H7 (cell line): Measurements from ENCODE around the gene RAX2. TPM values are rescaled to one million over a fixed set of nuclear protein-coding genes. Genes with fewer than 3 reads are reported as not detected.
A peak's percentile ranks its signal among the peaks of the same experiment; 100 is the strongest.

ENCODE experiments used
- DNase-seq: peaks from one replicate; pipeline ENCODE4 v3.0.0; 2012
- H3K27me3 ChIP-seq: 2 replicates; pipeline ENCODE4 v1.6.0; 2011; ENCODE audit warnings: mild to moderate bottlenecking, low read length; ENCODE audit not compliant: control insufficient read depth, insufficient read depth
- H3K36me3 ChIP-seq: replicated peaks from 2 replicates; pipeline ENCODE4 v1.5.1; 2011; ENCODE audit warnings: low read length; ENCODE audit not compliant: control insufficient read depth, insufficient read depth
- H3K4me3 ChIP-seq: 2 replicates; pipeline ENCODE4 v1.5.1; 2011; ENCODE audit warnings: low read depth, mild to moderate bottlenecking, control low read depth, low read length, moderate library complexity; ENCODE audit not compliant: insufficient read depth
- total RNA-seq: library from RNA; depleted of rRNA; stranded (reverse); fragments of >200 nt; shearing (Covaris generic); gene quantifications from 2 replicates; pipeline ENCODE4 v1.2.3, GENCODE V29; 2014

The RAX2 gene
- total RNA-seq, 1 experiment from 2014 or later: not detected

DNA sequence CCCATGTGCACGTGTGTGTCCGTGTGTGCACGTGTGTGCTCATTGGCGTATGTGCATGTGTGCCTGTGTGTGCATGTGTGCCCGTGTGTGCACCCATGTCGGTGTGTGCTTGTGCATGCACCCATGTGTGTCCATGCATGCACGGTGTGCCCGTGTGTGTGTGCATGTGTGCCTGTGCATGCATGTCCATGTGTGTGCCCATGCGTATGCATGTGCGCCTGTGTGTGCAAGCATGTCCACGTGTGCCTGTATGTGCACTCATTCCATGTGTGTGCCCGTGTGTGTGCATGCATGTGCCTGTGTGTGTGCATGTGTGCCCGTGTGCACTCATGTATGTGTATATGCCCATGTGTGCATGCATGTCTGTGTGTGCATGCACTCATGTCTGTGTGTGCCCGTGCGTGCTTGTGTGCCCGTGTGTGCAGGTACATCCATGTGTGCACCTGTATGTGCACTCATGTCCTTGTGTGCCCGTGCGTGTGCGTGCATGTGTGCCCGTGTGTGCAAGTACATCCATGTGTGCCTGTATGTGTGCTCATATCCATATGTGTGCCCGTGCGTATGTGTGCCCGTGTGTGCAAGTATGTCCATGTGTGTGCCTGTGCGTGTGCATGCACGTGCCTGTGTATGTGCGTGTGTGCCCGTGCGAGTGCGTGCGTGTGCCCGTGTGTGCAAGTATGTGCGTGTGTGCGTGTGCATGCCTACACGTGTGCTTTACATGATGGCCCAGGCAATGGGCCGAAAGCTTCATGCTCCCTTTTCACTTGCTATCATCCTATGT is 35.7 kb upstream of the RAX2 start:
- no peak overlapping the region for H3K4me3 ChIP-seq
- H3K27me3 ChIP-seq: no peaks in the 10 kb centered on the region
- no peaks in the 10 kb centered on the region for H3K36me3 ChIP-seq
- no peak for DNase-seq

DNA sequence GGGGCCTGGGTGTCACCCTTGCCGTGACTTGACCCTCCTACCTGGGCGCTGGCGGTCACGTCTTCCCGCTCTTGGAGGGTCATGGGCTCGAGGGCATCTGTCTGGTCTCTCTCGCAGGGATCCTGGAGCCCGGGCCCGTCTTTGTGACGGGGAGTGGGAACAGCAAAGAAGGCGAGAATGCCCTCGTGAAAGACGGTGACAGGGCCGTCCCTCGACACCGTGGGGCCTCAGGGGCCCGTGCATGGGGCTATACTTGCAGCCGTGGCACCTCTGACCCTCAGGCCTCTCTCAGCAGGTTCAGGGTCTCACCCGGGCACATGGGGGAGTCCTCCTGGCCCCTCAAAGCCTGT is 35.1 kb upstream of the RAX2 start:
- Histone ChIP-seq H3K36me3 (no peaks in the 10 kb centered on the region), H3K4me3 (no peak overlapping the region), H3K27me3 (peaks cover 2% of the 10 kb centered on the region; the same call in 1 of the 2 replicates)
- no peak for DNase-seq

DNA sequence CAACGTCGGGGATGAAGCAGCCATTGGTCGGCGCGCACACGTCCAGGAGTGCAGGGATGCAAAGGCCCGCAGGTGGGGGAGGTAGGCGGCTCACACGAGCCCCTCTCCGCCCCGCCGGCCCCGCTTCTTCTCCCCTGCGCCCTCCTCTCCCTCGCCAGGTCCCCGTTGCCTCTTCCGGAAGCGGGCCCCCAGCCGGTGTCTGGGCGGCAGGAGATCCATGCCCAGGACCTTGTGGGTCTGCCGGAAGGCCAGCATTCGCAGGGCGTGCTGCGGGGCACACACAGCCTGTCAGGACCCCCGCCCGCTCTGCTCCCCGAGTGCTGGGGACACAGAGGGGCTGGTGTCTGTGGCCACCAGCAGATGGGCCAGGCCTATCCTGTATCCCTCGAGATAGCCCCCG is 33.8 kb upstream of the RAX2 start:
- peak; percentile 52 for DNase-seq
- H3K4me3 ChIP-seq: no peak overlapping the region
- peaks cover 11% of the 10 kb centered on the region; the same call in 1 of the 2 replicates for H3K27me3 ChIP-seq
- no peaks in the 10 kb centered on the region for H3K36me3 ChIP-seq

DNA sequence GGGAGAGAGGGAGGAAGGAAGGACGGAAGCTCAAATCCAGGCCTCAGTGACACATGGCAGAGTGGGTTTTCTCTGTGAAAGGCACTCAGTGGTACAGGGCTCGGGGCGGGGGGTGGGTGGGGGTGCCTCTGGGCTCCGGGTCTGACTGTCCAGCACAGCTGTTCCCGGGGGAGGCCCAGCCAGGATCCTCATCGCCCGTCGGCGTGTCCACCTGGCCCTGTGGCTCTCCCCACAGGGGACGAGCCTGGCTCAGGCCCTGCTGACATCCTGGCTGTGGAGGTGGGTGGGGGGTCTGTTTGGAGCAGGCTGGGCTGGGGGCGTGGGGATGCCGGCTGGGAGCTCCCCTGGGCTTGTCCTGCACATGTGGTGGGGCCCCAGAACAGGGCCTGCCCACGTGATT is 32.4 kb upstream of the RAX2 start:
- Histone ChIP-seq H3K36me3 (no peaks in the 10 kb centered on the region), H3K4me3 (no peak overlapping the region), H3K27me3 (peaks cover 13% of the 10 kb centered on the region)
- DNase-seq: peak; percentile 46

DNA sequence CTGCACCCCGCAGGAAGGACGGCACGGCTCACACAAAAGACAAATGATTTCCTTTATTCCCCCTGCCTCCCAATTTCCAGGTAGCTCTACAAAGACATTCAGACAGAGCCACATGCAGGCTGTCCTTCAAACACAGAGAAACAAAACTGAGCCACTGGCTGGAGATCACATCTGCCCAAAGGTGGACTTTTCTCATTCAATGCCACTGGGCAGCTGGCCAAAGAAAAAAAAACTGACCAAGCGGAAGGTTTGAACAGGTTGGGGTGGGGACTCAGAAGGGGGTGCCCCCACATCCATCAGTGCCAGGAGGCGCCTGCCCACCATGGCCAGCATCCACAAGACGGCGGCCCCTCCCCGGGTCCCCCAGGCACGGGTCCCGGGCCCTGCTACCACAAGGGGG is 32.0 kb upstream of the RAX2 start:
- Histone ChIP-seq H3K4me3 (no peak overlapping the region), H3K36me3 (no peaks in the 10 kb centered on the region), H3K27me3 (peaks cover 13% of the 10 kb centered on the region)
- no peak for DNase-seq

DNA sequence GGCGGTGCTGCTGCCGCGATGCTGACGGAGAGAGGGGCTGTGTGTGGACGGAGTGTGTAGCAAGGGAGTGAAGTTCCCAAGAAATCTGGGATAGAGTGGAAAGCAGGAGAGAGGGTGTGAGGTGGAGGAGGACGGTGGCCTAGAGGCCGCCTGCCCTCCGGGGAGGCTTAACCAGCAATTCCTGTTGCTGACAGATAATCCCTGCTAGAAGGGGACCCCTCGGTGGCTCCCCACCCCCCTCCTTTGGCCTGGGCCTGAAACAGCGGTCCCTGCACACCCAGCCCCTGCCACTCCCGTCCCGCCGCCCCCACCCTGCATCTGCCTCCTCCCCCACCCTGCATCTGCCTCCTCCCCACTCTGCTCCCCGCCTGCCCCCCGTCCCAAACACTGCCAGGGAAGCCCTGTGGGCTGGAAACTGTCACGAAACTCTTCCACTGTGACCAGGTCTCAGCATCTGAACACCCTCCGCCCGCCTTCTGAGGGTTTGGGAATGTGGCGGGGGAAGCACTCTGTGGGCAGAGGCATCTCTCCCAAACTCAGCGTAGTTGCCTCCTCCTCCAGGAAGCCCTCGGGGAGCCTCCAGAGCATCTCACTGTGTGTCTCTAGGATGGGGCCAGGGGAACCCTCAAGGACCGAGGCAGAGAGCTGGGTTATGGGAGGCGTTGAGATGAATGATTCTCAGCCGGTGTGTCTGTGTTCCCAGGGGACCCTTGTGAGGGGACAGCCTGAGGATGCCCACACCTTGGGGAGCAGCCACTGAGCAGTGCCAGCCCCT is 31.3 kb upstream of the RAX2 start:
- Histone ChIP-seq H3K27me3 (peaks cover 13% of the 10 kb centered on the region), H3K4me3 (no peak overlapping the region), H3K36me3 (no peaks in the 10 kb centered on the region)
- peak; percentile 55 for DNase-seq

DNA sequence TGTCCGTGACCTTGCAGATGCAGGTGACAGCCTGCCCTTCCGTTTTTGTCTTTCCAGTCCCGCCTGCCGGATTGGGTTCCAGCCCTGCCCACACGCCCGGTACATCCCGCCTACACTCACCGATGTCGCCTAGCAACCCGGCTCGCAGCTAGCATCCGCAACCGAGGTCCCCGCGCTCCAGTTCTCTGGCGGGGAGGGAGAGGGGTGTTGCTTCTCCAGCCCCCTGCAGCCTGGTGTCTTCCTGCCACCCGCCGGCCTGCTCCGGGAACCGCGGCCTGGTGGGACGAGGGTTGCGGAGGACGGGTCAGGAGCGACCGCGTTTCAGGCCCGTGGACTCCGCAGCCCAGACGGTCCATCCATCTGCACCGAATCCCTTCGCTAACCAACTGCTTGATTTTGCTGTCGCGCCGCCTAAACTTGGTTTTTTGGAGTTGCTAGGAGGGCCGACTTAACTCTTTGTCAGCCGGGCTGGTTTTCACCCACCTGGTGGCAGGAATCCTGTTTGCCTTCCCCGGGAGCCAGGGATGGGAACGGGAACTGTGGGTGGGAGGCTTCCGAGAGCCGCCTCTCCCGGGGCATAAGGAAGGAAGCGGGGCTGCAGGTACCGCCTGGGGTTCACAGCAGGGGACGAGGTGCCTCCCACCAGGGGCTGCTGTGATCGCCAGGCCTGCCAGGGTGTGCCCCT is 29.5 kb upstream of the RAX2 start:
- Histone ChIP-seq H3K36me3 (no peaks in the 10 kb centered on the region), H3K27me3 (peaks cover 13% of the 10 kb centered on the region), H3K4me3 (peak overlapping the region; percentile 32; the same call in 1 of the 2 replicates)
- peak; percentile 93 for DNase-seq

DNA sequence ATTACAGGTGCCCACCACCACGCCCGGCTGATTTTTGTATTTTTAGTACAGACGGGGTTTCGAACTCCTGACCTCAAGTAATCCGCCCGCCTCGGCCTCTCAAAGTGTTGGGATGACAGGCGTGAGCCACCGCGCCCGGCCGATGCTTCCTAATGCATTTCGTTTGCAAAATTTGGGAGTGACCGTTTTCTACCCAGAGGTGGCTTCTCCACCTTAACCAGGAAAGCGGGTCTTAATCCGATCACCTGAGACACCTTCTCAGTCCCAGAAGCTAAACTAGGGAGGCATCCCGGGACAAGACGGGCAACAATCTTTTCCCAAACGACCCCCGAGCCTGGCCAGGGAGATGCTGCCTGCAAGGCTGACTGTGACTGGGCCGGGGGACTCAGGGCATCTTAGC is 29.0 kb upstream of the RAX2 start:
- Histone ChIP-seq H3K36me3 (no peaks in the 10 kb centered on the region), H3K4me3 (peak overlapping the region; percentile 32; the same call in 1 of the 2 replicates), H3K27me3 (peaks cover 13% of the 10 kb centered on the region)
- DNase-seq: no peak

DNA sequence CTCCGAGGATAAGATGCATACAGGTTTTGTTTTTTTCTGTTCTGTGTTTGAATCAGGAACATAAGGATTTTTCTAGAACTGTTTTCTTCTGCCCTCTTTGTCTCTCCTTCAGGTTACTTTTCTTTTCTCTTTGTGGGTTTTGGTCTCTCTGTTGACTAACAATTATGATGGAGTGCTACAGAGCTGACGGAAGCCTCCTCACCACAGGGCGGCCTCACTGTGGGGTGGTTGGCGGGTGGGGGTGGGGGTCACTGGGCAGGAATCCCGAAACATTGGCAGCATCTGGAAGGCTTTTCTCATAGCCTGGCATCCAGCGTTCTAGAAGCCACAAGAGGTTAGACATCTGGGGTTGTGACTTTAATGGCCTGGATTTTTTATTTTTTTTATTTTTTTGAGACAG is 26.1 kb upstream of the RAX2 start:
- Histone ChIP-seq H3K27me3 (peaks cover 13% of the 10 kb centered on the region), H3K36me3 (no peaks in the 10 kb centered on the region), H3K4me3 (no peak overlapping the region)
- DNase-seq: no peak

DNA sequence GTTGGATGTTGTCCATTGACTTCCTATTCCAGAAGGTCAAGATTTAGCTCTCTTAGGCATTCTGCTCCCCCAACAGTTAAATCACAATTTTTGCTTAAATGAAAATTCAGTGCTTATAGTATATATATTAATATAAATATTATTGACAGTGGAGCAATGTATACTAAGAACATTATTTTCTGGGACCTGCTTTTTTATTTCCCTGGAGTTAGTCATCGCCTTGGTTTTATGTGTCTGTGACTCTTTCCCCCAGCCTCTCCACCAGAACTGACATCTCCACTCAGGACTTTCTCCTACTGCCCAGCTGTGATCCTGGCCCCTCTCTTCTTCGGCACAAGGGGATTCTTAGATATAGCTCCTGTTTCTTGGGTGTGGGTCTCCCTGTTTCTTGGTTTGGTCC is 24.3 kb upstream of the RAX2 start:
- H3K27me3 ChIP-seq: peaks cover 6% of the 10 kb centered on the region
- no peak for DNase-seq

DNA sequence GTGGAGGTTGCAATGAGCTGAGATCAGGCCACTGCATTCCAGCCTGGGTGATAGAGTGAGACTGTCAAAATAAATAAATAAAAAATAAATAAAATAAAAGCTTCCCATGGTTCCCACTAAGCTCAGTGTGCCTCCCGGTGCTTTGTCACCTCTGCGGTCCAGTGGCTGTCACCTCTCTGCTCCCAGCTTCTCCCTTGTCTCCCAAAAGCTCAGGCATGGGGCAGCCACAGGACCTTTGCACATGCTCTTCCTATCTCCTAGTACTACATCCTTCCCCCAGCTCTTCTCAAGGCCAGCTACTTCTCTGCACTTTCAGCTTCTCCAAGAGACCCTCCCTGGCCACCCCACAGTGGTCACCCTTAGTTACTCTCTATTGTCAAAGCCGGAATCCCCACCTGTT is 21.8 kb upstream of the RAX2 start:
- Histone ChIP-seq H3K36me3 (no peaks in the 10 kb centered on the region), H3K4me3 (no peak overlapping the region), H3K27me3 (no peaks in the 10 kb centered on the region)
- DNase-seq: no peak

More for the DNA sequence above, 24.3 kb upstream of the RAX2 start:
- H3K36me3 ChIP-seq: no peaks in the 10 kb centered on the region
- no peak overlapping the region for H3K4me3 ChIP-seq

DNA sequence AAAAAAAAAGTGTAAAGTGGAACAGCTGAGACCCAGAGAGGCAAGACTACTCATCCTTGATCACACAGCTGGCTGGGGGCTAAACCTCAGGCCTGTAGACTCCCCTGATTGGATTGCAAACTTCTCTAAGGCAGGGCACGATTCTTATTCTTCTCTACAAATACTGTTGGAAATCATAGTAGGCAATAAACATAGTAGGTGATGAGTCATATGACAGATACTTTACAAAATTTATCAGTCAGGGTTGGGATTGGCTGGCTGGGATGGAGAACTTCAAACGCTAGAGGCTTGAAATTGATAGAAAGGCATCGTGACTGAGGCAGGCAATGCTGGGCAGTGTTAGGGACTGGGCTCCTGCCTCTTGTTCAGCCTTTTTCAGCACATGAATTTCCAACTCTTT is 20.1 kb upstream of the RAX2 start:
- Histone ChIP-seq H3K36me3 (no peaks in the 10 kb centered on the region), H3K27me3 (no peaks in the 10 kb centered on the region), H3K4me3 (no peak overlapping the region)
- no peak for DNase-seq

DNA sequence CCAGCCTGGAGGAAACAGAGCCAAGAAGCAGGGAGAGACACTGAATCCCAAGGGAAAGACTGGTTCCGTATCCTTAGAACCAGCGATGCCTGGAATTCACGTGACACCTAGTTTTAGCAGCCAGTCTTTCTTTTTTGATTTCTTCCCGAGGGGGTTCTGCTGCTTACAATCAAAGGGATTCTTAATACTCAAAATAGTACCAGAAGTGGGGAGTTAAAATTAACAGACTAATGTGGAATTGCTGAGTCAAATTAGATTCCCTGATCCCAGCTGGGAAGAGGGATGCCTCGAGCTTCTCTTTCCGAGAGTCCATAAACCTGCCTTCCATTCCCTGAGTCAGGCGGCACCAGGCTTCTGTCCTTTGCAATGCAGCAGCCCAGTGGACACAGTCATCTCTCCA is 18.9 kb upstream of the RAX2 start:
- H3K4me3 ChIP-seq: no peak overlapping the region
- H3K27me3 ChIP-seq: peaks cover 4% of the 10 kb centered on the region
- H3K36me3 ChIP-seq: no peaks in the 10 kb centered on the region
- no peak for DNase-seq

DNA sequence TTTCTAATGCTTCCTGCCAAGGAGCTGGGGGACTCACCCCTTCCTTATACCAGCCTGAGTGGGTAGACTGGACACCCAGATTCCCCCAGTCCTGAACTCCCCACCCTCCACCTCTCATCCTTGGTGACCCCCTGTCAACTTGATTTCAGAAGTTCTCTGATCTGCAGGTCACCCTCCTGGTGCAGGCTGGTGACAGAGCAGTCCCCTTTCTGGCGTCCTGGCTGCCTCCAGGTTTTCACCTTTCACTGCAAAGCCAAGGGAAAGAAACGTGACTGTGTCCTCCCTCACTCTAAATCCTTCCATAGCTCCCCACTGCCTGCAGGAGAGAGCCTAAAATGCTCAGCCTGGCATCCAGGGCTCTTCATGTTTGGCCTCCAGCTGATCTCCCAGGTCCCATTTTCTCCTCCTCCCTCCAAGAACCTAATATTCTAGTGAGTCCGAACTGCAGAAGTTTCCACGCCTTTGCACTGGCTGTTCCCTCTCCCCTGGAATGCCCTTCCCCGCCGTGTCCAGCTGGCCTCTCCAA is 18.2 kb upstream of the RAX2 start:
- H3K4me3 ChIP-seq: no peak overlapping the region
- DNase-seq: no peak
- H3K27me3 ChIP-seq: peaks cover 11% of the 10 kb centered on the region
- no peaks in the 10 kb centered on the region for H3K36me3 ChIP-seq
